NB4 (cell line): Measurements from ENCODE around the gene SPSB4.

Experiments used
- DNase-seq: peaks from one replicate; pipeline ENCODE4 v3.0.0; 2010; ENCODE audit warnings: low read depth
- H3K4me3 ChIP-seq: one replicate; pipeline ENCODE4 v1.5.1; 2011; ENCODE audit warnings: mild to moderate bottlenecking, low read depth, low read length, moderate library complexity
- MYC ChIP-seq: IDR thresholded peaks from 2 replicates; pipeline ENCODE4 v1.6.1; 2011; ENCODE audit warnings: low read depth, low read length
- POLR2A ChIP-seq: IDR thresholded peaks from 2 replicates; pipeline ENCODE4 v1.6.1; 2011; ENCODE audit warnings: mild to moderate bottlenecking; ENCODE audit not compliant: insufficient read length; ENCODE audit errors: extremely low read depth
- TF ChIP-seq, protein P1 (sequence below): IDR thresholded peaks from 2 replicates; pipeline ENCODE4 v1.6.1; 2011; ENCODE audit warnings: low read depth, low read length
- TF ChIP-seq, protein P2 (sequence below): IDR thresholded peaks from one replicate; pipeline ENCODE4 v1.5.1; 2012; ENCODE audit warnings: low read depth, low read length

The SPSB4 gene

DNA sequence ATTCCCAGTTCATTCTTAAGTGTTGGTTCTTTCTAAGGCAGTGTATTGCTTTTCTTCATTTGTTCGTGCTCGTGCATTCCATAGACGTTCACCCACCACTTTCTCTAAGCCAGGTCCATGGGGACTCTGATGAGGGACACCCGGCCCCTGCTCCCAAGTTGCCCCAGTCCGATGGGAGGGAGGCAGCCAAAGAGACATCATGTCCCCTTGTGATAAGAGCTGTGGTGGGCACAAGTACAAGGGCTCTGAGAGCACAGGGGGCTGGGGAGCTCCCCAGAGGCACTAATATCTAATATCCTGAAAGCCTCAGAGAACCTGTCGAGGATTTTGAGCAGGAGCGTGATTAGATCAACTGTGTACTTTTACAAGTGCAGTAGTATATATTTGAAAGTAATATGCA lies 6.3 kb downstream of the SPSB4 start:
- TF ChIP-seq MYC: no peak
- TF ChIP-seq, protein P1, sequence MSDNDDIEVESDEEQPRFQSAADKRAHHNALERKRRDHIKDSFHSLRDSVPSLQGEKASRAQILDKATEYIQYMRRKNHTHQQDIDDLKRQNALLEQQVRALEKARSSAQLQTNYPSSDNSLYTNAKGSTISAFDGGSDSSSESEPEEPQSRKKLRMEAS: no peak
- TF ChIP-seq, protein P2, sequence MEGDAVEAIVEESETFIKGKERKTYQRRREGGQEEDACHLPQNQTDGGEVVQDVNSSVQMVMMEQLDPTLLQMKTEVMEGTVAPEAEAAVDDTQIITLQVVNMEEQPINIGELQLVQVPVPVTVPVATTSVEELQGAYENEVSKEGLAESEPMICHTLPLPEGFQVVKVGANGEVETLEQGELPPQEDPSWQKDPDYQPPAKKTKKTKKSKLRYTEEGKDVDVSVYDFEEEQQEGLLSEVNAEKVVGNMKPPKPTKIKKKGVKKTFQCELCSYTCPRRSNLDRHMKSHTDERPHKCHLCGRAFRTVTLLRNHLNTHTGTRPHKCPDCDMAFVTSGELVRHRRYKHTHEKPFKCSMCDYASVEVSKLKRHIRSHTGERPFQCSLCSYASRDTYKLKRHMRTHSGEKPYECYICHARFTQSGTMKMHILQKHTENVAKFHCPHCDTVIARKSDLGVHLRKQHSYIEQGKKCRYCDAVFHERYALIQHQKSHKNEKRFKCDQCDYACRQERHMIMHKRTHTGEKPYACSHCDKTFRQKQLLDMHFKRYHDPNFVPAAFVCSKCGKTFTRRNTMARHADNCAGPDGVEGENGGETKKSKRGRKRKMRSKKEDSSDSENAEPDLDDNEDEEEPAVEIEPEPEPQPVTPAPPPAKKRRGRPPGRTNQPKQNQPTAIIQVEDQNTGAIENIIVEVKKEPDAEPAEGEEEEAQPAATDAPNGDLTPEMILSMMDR: no peak
- no peak for TF ChIP-seq POLR2A

DNA sequence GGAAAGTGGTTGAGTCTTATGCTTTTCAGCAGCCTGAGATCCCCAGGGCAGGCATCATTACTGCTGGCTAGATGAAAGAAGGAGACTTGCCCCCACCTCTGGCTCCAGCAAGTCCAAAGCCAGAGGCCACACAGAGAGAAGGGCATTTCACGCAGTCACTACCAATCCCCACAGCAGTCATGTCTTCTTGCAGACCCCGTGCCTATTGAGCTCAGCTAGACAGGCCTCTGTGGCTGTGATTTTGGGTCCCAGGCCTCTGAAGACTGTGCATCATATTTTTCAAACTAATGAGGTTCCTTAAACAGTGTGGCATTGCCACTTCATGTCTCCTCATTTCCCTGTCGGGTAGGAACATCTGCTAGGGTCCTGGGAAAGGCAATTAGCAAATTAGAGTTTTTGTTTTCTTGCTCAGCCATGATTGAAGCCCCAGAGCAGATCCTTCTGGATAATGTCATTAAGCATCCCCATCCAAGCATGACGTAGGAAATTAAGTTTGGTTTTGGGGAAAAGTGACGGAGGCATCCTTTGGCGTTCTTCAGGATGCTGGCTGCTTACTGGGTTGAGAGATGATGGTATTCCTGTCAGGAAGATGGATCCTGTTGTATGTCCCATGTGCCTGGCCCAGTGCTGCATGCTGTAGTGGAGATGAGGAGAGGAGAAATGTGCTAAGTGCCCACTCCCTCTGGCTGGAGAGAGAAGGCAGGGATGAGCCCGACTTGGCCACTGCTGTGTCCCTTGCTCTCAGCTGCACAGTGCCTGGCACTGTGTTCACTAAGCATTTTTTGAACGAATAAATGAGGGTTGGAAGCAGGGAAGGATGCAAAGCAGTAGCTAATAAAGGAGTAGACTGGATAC lies 7.0 kb downstream of the SPSB4 start:
- H3K4me3 ChIP-seq: no peak overlapping the region
- TF ChIP-seq POLR2A (no peak), MYC (no peak)
- TF ChIP-seq, protein P1: no peak
- TF ChIP-seq, protein P2: no peak
- no peak for DNase-seq

More for the DNA sequence above, 6.3 kb downstream of the SPSB4 start:
- H3K4me3 ChIP-seq: no peak overlapping the region
- DNase-seq: no peak

- no peak overlapping the region for H3K4me3 ChIP-seq
- DNase-seq: no peak
- TF ChIP-seq POLR2A (no peak), MYC (no peak)
- TF ChIP-seq, protein P1: no peak
- TF ChIP-seq, protein P2: no peak
Observed at GRCh38 chr3:141058996-141059395, 7.8 kb downstream of the SPSB4 start.

DNA sequence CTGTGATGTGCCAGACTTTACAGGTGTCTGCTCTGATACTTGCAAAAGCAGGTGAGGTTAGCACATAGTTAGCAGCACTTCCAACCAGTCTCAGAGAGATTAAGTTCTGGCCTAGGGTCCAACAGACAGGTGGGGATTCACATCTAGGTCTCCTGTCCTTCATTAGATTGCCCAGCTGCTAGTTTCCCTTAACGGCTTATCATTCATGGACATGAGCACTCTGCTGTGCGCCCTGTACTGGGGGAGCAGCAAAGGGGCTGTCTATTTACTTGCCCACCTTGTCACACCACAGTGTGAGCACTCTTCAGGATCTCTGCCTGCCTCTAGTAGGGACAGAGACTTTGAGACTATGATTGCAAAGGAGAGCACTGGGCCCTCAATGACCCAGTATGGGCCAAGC lies 8.7 kb downstream of the SPSB4 start:
- no peak for DNase-seq
- TF ChIP-seq, protein P1: no peak
- TF ChIP-seq, protein P2: no peak
- TF ChIP-seq POLR2A (no peak), MYC (no peak)

GRCh38 chr3:141060327-141060726 lies 9.2 kb downstream of the SPSB4 start:
- no peak overlapping the region for H3K4me3 ChIP-seq
- DNase-seq: no peak
- TF ChIP-seq POLR2A: no peak
- TF ChIP-seq, protein P2: no peak
- no peak for TF ChIP-seq MYC
- TF ChIP-seq, protein P1: no peak

More for the DNA sequence above, 8.7 kb downstream of the SPSB4 start:
- H3K4me3 ChIP-seq: no peak overlapping the region
